Activated naive CD4-positive, alpha-beta T cell (primary cell): ENCODE data around the gene MAGEL2.
"Not testable (repeated sequence)": the region's sequence is repeated elsewhere in the genome, so short reads cannot be mapped to it uniquely, and the experiment has no call there.

Experiments used
- DNase-seq, 4 experiments: peaks; one replicate each; lab custom pipeline; 2025; lab: John Stamatoyannopoulos, UW

MAGEL2 gene

GRCh38 chr15:23606226-23606625 is 41.4 kb downstream of the MAGEL2 start:
- no peak for DNase-seq

GRCh38 chr15:23602124-23602523 is 45.5 kb downstream of the MAGEL2 start:
- no peak for DNase-seq

GRCh38 chr15:23599053-23599452 is 48.6 kb downstream of the MAGEL2 start:
- DNase-seq, result no peak

GRCh38 chr15:23597278-23597677 is 50.4 kb downstream of the MAGEL2 start:
- not testable (repeated sequence) for DNase-seq

- DNase-seq, result no peak
These were observed 50.9 kb downstream of the MAGEL2 start for GRCh38 chr15:23596736-23597135.

GRCh38 chr15:23595368-23595767 is 52.3 kb downstream of the MAGEL2 start:
- no peak for DNase-seq

- DNase-seq, result no peak
These were observed 53.4 kb downstream of the MAGEL2 start for GRCh38 chr15:23594252-23594770.
